Measurements from ENCODE around the gene ARL4C. TPM values are rescaled to one million over a fixed set of nuclear protein-coding genes. Genes with fewer than 3 reads are reported as not detected.

ARL4C gene, protein sequence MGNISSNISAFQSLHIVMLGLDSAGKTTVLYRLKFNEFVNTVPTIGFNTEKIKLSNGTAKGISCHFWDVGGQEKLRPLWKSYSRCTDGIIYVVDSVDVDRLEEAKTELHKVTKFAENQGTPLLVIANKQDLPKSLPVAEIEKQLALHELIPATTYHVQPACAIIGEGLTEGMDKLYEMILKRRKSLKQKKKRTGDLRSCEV
- total RNA-seq, result 10 to 100 TPM in 3 of 9 donors, 1 to 10 TPM in 6; 1.3 to 16.0 (median 7.5) TPM
- polyA plus RNA-seq, result 1 to 10 TPM; 3.1 to 8.8 (median 3.4) TPM
- long read RNA-seq, donor 1, full-length matches to known transcripts, result 1 of 1 reads
- long read RNA-seq, donor 1, partial matches to known transcripts, result 0 of 1 reads
- long read RNA-seq, donor 1, other reads (novel, unspliced or antisense), result 0 of 1 reads
- long read RNA-seq, donor 2, full-length matches to known transcripts, result 7 of 7 reads
- long read RNA-seq, donor 2, partial matches to known transcripts, result 0 of 7 reads
- long read RNA-seq, donor 2, other reads (novel, unspliced or antisense), result 0 of 7 reads
- long read RNA-seq, donor 3, full-length matches to known transcripts, result 1 of 1 reads
- long read RNA-seq, donor 3, partial matches to known transcripts, result 0 of 1 reads
- long read RNA-seq, donor 3, other reads (novel, unspliced or antisense), result 0 of 1 reads
- long read RNA-seq, donor 4, full-length matches to known transcripts, result 1 of 1 reads
- long read RNA-seq, donor 4, partial matches to known transcripts, result 0 of 1 reads
- long read RNA-seq, donor 4, other reads (novel, unspliced or antisense), result 0 of 1 reads
- long read RNA-seq, donor 5, full-length matches to known transcripts, result 16 of 17 reads
- long read RNA-seq, donor 5, partial matches to known transcripts, result 0 of 17 reads
- long read RNA-seq, donor 5, other reads (novel, unspliced or antisense), result 1 of 17 reads
- long read RNA-seq, donor 6, full-length matches to known transcripts, result 5 of 7 reads
- long read RNA-seq, donor 6, partial matches to known transcripts, result 0 of 7 reads
- long read RNA-seq, donor 6, other reads (novel, unspliced or antisense), result 2 of 7 reads
- long read RNA-seq, donor 7, full-length matches to known transcripts, result 2 of 2 reads
- long read RNA-seq, donor 7, partial matches to known transcripts, result 0 of 2 reads
- long read RNA-seq, donor 7, other reads (novel, unspliced or antisense), result 0 of 2 reads
- long read RNA-seq, donor 8, full-length matches to known transcripts, result 5 of 5 reads
- long read RNA-seq, donor 8, partial matches to known transcripts, result 0 of 5 reads
- long read RNA-seq, donor 8, other reads (novel, unspliced or antisense), result 0 of 5 reads
- long read RNA-seq, donor 9, full-length matches to known transcripts, result 5 of 5 reads
- long read RNA-seq, donor 9, partial matches to known transcripts, result 0 of 5 reads
- long read RNA-seq, donor 9, other reads (novel, unspliced or antisense), result 0 of 5 reads
- long read RNA-seq, donor 10, full-length matches to known transcripts, result 9 of 9 reads
- long read RNA-seq, donor 10, partial matches to known transcripts, result 0 of 9 reads
- long read RNA-seq, donor 10, other reads (novel, unspliced or antisense), result 0 of 9 reads

DNA sequence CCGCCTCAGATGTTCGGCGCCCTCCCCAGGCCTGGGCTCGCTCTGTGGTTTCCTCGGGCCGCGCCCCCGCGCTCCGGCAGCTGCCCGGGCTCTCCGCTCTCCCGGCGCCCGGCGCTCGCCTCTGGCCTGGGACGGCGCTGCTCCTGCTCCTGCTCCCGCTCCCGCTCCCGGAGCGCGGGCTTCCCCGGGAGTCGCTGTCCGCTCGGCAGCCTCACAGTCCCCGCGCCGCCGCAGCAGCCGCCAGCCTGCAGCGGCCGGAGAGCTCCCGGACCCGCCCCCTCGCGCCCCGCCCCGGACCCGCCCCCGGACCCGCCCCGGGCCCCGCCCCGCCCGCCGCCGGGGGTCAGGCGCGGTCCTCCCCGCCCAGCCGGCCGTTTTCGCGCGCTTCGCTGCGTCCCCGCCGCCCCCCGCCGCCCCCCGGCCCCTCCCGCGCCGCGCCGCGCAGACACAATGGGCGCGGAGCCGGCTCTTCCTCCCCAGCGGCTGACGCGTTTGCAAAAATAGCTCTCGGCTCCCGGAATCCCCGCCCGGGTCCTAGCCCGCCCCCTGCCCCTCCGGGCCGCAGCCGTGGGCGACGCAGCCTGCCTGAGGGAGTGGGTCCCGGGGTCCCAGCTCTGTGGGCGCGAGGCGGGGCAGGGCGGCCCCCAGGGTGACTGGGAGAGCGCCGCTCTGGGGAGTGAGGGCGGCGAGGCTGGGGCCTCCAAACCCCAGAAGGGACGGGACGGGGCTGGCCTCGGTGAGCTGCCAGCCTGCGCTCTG, at the start of gene ARL4C:
Gene ARL4C, minus strand, starts transcription at position 247 of the 759 bp plus-strand sequence. CDS start 495 bp downstream, outside the sequence.
- Histone ChIP-seq H3K27me3 (peaks cover 3% of the 10 kb centered on the region), H3K36me3 (replicated peaks in 1 of 2) (no peaks in the 10 kb centered on the region), H3K4me1 (replicated peaks in 1 of 2) (no peaks in the 10 kb centered on the region), H3K27ac (peak within 1 kb of the TSS in 3 of 5 donors; percentile 62 to 81 (median 78)), H3K9me3 (replicated peaks in 1 of 3) (no peaks in the 10 kb centered on the region), H3K4me3 (peak within 1 kb of the TSS in 3 of 4 donors; percentile 17 to 67 (median 22))
- DNase-seq, result peak; percentile 44 to 80 (median 73)
- 3 to 11% (median 3%) methylated on average over 20 to 100 of the region's 100 CpGs; no CpG with 5 or more reads in 1 of the 4 donors for WGBS, 4 donors
- intact Hi-C loops (cut with DNase I), result loop anchor here in 1 of 2 donors (10.0 kb wide), 1 partner anchor 202 kb away; no protein-coding TSS in a partner anchor
- TF ChIP-seq, protein P1, sequence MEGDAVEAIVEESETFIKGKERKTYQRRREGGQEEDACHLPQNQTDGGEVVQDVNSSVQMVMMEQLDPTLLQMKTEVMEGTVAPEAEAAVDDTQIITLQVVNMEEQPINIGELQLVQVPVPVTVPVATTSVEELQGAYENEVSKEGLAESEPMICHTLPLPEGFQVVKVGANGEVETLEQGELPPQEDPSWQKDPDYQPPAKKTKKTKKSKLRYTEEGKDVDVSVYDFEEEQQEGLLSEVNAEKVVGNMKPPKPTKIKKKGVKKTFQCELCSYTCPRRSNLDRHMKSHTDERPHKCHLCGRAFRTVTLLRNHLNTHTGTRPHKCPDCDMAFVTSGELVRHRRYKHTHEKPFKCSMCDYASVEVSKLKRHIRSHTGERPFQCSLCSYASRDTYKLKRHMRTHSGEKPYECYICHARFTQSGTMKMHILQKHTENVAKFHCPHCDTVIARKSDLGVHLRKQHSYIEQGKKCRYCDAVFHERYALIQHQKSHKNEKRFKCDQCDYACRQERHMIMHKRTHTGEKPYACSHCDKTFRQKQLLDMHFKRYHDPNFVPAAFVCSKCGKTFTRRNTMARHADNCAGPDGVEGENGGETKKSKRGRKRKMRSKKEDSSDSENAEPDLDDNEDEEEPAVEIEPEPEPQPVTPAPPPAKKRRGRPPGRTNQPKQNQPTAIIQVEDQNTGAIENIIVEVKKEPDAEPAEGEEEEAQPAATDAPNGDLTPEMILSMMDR (IDR thresholded peaks at IDR 0.05), result peak in 1 of 6 experiments; percentile 1
- peak; percentile 52 to 56 for TF ChIP-seq POLR2A (IDR thresholded peaks at IDR 0.05)

DNA sequence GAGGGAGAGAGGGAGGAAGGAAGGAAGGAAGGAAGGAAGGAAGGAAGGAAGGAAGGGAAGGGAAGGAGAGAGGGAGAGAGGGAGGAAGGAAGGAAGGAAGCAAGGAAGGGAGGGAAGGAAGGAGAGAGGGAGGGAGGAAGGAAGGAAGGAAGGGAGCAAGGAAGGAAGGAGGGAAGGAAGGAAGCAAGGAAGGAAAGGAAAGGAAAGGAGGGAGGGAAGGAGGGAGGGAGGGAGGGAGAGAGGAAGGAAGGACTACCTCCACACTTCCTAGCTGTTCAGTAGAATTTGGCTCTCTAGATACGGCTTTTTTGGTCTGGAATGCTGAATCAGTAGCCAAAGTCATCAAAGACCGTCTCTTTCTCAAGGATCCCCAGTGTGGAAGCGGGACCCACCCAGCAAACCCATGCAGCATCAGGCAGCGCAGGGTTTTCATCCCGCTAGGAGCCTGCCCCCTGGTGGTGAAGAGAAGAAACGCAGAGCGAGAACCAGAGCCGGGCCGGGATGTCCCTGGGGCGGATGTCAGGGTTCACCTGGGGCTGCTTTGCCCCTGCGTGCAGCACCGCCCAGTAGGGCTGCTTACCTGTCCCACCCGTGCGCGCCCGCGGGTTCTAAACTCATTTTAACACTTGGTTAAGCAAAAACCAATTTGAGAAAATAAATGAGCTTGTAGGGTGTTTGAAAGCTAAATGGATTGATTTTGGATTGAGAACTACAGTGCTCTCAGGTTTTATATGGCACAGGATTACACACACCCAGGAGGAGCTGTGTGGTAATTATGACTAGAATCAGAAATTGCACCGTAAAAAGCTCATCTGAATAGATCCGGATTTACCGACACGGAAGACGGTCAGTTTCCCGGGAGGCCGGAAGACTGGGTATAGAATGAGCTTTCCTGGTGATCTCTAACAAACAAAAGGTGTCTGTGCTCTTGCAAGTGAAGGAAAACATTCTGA, 48.1 kb upstream of the ARL4C start:
- TF ChIP-seq POLR2A (IDR thresholded peaks at IDR 0.05), result no peak
- TF ChIP-seq, protein P1 (IDR thresholded peaks at IDR 0.05), result peak; percentile 61 to 90 (median 84)
- Histone ChIP-seq H3K27me3 (peaks cover under 1% of the 10 kb centered on the region), H3K36me3 (replicated peaks in 1 of 2) (no peaks in the 10 kb centered on the region), H3K4me1 (replicated peaks in 1 of 2) (no peaks in the 10 kb centered on the region), H3K9me3 (replicated peaks in 1 of 3) (no peaks in the 10 kb centered on the region), H3K4me3 (no peak overlapping the region), H3K27ac (no peak overlapping the region)
- DNase-seq, result peak; percentile 50 to 87 (median 60)
- intact Hi-C loops (cut with DNase I), result loop anchor here (5.0 to 10.0 kb wide), 3 partner anchors 408 to 570 kb away; no protein-coding TSS in a partner anchor
- WGBS, 4 donors, result 19 to 29% (median 23%) methylated on average over 19 to 24 of the region's 24 CpGs

DNA sequence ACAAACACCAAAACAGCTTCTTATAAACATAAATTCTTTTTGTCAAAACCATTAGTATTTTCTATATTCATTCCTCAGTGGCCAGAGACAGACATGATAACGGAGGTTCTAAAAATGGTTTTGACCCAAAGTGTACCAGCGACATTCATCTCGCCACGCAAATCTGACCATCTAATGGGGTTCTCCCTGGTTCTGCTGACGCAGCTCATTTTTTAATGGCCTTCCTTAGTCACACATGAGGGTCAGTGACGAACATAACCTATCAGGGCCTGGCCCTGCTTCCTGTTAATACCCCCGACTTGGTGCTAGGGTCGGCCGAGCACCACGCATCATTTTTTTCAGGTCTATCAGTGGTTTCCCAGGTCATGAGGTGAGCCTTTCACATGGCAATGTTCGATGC, 45.9 kb upstream of the ARL4C start:
- WGBS, 4 donors, result 79 to 88% (median 86%) methylated on average over 11 of the region's 11 CpGs
- no peaks in the 10 kb centered on the region for H3K4me1 ChIP-seq (replicated peaks in 1 of 2)
- H3K36me3 ChIP-seq (replicated peaks in 1 of 2), result no peaks in the 10 kb centered on the region
- no peaks in the 10 kb centered on the region for H3K27me3 ChIP-seq
- H3K4me3 ChIP-seq, result no peak overlapping the region
- no peak for DNase-seq
- intact Hi-C loops (cut with DNase I), result loop anchor here in 1 of 2 donors (5.0 to 10.0 kb wide), 2 partner anchors 405 to 568 kb away; no protein-coding TSS in a partner anchor
- TF ChIP-seq, protein P1 (IDR thresholded peaks at IDR 0.05), result no peak
- no peak for TF ChIP-seq POLR2A (IDR thresholded peaks at IDR 0.05)
- no peaks in the 10 kb centered on the region for H3K9me3 ChIP-seq (replicated peaks in 1 of 3)
- H3K27ac ChIP-seq, result no peak overlapping the region

All from adrenal gland (tissue), 19 donors.